ENCODE results near the gene PARL. TPM values are rescaled to one million over a fixed set of nuclear protein-coding genes. Genes with fewer than 3 reads are reported as not detected.

PARL gene
- total and polyA plus RNA-seq, 12 donors = 29.4 to 119 (median 55.6) TPM

GRCh38 chr3:183907176-183907575, 22.5 kb upstream of the PARL start:
- H3K4me3 ChIP-seq = no peak overlapping the region
- intact Hi-C loops (cut with DNase I) = no loop called here
- no peaks in the 10 kb centered on the region for H3K4me1 ChIP-seq (replicated peaks in 1 of 2)
- no peaks in the 10 kb centered on the region for H3K9me3 ChIP-seq (replicated peaks in 1 of 3)
- 73 to 81% (median 76%) methylated on average over 6 of the region's 6 CpGs for WGBS, 4 donors
- H3K27ac ChIP-seq = no peak overlapping the region
- TF ChIP-seq CTCF (IDR thresholded peaks at IDR 0.05) (no peak), POLR2A (IDR thresholded peaks at IDR 0.05) (no peak)
- DNase-seq = no peak
- H3K36me3 ChIP-seq (replicated peaks in 1 of 2) = no peaks in the 10 kb centered on the region
- H3K27me3 ChIP-seq = no peaks in the 10 kb centered on the region

- TF ChIP-seq CTCF (IDR thresholded peaks at IDR 0.05) (no peak), POLR2A (IDR thresholded peaks at IDR 0.05) (no peak)
- WGBS, 4 donors = 76 to 86% (median 80%) methylated on average over 7 to 13 of the region's 13 CpGs
- H3K4me1 ChIP-seq (replicated peaks in 1 of 2) = no peaks in the 10 kb centered on the region
Measured at GRCh38 chr3:183906234-183906921, 21.7 kb upstream of the PARL start.

DNA sequence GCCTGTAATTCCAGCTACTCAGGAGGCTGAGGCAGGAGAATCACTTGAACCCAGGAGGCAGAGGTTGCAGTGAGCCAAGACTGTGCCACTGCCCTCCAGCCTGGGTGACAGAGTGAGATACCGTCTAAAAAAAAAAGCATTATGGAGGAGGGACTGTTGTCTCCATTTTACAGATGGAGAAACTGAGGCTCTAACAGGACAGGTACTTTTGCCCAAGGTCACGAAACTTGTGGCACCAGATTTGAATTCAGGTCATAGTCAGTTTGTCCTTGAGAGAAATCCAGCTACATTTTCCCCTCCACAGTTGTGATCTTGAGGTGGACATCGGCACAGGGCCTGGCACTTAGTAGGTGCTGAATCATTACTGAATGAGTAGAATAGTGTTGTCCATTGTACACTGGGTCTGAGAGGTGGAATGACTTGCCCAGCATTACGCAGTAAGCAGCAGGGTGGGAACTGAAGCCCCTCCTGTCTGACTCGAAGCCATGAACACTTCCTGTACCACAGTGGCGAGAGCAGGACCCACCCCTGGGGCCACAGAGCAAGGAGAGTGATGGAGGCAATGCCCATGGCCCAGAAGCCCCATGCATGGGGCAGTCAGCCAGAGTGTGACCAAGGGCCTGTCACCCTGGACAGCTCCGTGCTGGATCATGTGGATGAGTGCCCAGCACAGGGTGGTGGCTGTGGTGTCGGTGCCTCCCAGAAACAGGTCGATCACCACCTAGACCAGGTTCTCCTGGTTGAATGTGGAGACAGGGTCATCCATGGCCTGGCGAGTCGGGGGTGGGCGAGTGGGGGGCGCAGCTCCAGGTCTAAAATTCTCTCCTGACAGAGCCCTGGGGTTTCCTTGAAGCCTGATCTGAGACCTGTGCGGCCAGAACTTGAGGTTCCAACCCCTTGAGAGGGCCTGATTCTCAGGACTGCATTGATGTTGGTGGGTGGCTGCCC, 20.4 kb upstream of the PARL start:
- WGBS, 4 donors = 77 to 86% (median 80%) methylated on average over 6 to 14 of the region's 14 CpGs
- TF ChIP-seq CTCF (IDR thresholded peaks at IDR 0.05) (no peak), POLR2A (IDR thresholded peaks at IDR 0.05) (no peak)
- intact Hi-C loops (cut with DNase I) = loop anchor here (5.0 kb wide), 1 partner anchor 112 kb away; the partner anchor contains the start of gene ABCC5 (in 2 of the 2)
- Histone ChIP-seq H3K27ac (no peak overlapping the region), H3K4me1 (replicated peaks in 1 of 2) (no peaks in the 10 kb centered on the region), H3K36me3 (replicated peaks in 1 of 2) (no peaks in the 10 kb centered on the region), H3K9me3 (replicated peaks in 1 of 3) (no peaks in the 10 kb centered on the region), H3K27me3 (no peaks in the 10 kb centered on the region), H3K4me3 (no peak overlapping the region)
- peak in 2 of 7 donors; percentile 12 to 21 for DNase-seq

More at GRCh38 chr3:183906234-183906921, 21.7 kb upstream of the PARL start:
- H3K27me3 ChIP-seq = no peaks in the 10 kb centered on the region
- no peak overlapping the region for H3K27ac ChIP-seq
- no peak for DNase-seq
- H3K9me3 ChIP-seq (replicated peaks in 1 of 3) = no peaks in the 10 kb centered on the region
- intact Hi-C loops (cut with DNase I) = no loop called here
- H3K4me3 ChIP-seq = no peak overlapping the region
- no peaks in the 10 kb centered on the region for H3K36me3 ChIP-seq (replicated peaks in 1 of 2)

GRCh38 chr3:183898028-183898431, 13.3 kb upstream of the PARL start:
- no peaks in the 10 kb centered on the region for H3K36me3 ChIP-seq (replicated peaks in 1 of 2)
- H3K4me3 ChIP-seq = no peak overlapping the region
- H3K27ac ChIP-seq = no peak overlapping the region
- WGBS, 4 donors = 64 to 73% (median 69%) methylated on average over 11 of the region's 11 CpGs
- no peaks in the 10 kb centered on the region for H3K9me3 ChIP-seq (replicated peaks in 1 of 3)
- TF ChIP-seq CTCF (IDR thresholded peaks at IDR 0.05) (no peak), POLR2A (IDR thresholded peaks at IDR 0.05) (no peak)
- intact Hi-C loops (cut with DNase I) = loop anchor here (5.0 to 10.0 kb wide), 5 partner anchors 237 to 647 kb away; partner anchors contain the start of genes ALG3 (in 2 of the 2), EEF1AKMT4 (in 2 of the 2) and EIF2B5 (in 1 of the 2)
- no peaks in the 10 kb centered on the region for H3K4me1 ChIP-seq (replicated peaks in 1 of 2)
- peaks cover 4% of the 10 kb centered on the region for H3K27me3 ChIP-seq
- no peak for DNase-seq
